HG03135 (cell line): ENCODE data around the gene CDC37.

Experiments used
- ATAC-seq: cut with Tn5 transposase; IDR thresholded peaks from one replicate; pipeline ENCODE4 v1.9.1; 2021; ENCODE audit warnings: mild to moderate bottlenecking, moderate library complexity; ENCODE audit not compliant: unreplicated experiment

CDC37 gene

DNA sequence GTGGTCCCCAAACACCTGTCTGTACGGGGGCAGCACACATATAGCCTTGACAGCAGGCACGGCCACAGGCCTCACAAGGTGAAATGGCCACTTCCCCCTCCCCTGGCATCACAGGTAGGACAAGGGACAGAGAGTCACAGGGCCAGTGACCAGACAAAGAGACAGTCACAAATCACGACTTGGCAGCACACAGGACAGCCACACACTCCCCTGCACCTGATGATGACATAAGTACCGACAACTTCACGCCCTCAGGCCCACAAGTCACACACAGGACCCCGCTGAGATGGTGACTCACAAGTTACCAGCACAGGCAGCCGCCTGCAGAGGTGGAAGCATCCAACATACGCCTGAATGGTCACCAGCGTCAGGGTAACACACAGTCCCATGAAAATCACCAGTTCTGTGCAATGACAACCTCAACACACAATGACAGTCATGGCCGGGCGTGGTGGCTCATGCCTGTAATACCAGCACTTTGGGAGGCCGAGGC lies 39.5 kb downstream of the CDC37 start:
- no peak for ATAC-seq

- no peak for ATAC-seq
These were observed 41.1 kb downstream of the CDC37 start for GRCh38 chr19:10362259-10362658.

DNA sequence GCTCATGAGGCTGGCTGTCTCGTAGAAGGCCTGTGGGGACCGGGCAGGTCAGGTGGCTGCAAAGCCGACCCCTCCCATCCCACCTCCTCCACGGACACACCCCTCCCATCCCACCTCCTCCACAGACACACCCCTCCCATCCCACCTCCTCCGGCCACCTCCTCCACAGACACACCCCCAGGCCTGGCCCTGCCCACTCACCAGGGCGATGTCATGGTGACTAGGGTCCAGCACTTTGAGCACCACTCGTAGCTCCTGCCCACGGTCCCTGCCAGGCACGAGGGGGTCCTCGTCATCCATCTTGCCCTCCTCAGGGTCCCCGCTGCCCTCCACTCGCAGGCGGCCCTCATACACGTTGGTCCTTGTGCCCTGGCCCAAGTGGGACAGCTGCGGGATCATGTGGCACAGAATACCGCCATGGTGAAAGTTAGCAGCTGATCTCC lies 41.8 kb downstream of the CDC37 start:
- no peak for ATAC-seq

GRCh38 chr19:10356431-10356830 lies 46.9 kb downstream of the CDC37 start:
- no peak for ATAC-seq

- no peak for ATAC-seq
These were observed 49.5 kb downstream of the CDC37 start for GRCh38 chr19:10353793-10354391.

- no peak for ATAC-seq
These were observed 50.3 kb downstream of the CDC37 start for GRCh38 chr19:10352764-10353671.

DNA sequence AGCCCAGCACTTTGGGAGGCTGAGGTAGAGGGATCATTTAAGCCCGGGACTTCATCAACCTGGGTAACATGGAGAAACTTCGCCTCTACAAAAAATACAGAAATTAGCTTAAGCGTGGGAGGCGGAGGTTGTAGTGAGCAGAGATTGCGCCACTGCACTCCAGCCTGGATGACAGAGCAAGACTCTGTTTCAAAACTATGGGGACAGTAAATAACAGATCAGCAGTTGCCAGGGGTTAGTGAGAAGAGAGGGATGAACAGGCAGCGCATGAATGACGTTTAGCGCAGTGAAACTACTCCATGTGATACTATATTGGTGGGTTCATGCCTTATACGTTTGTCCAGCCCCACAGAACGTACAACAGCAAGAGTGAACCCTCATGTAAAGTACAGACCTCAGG lies 56.8 kb downstream of the CDC37 start:
- ATAC-seq = no peak

GRCh38 chr19:10344780-10345179 lies 58.6 kb downstream of the CDC37 start:
- ATAC-seq = no peak

- ATAC-seq = no peak
These were observed 59.8 kb downstream of the CDC37 start for GRCh38 chr19:10343495-10343894.
